ENCODE measurements around the gene MYO18B.

MYO18B gene

DNA sequence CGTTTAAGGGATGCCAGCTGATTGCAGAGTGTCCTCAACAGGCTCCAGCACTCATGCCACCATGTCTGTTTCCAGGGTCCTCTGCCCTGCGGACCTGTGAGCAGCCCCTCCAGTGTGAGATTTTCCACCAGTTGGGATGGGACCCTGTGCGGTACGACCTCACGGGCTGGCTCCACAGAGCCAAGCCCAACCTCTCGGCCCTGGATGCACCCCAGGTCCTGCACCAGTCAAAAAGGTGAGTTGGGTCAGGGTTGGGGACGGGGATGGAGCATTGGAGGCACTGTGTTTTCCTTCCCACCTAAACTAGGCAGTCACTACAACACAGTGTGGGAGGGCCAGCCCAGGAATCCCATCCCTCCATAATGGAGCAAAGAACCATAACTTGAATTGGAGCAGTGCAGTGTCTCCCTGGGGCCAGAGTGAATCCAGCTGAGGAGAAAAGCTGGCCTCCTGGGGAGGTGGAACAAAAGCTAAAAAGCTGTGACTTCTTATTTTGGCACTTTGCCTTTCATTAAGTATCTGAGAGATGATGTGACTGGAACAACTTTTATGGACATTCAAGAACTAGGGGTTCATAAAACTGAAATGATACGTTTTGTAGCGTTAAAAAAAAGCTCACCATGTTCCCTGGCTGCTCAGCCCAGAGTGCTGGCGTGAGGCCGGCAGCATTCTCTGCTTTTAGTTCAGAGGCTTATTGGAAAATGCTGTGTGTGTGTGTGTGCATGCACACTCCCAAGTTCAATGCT, 101.8 kb downstream of the MYO18B start:
- Histone ChIP-seq H3K4me1 (ENCODE audit: insufficient read depth, low read length) (no peaks in the 10 kb centered on the region; the same call in none of the 2 replicates), H3K9ac (ENCODE audit: low read depth, low read length) (no peak overlapping the region), H3K36me3 (ENCODE audit: insufficient read depth, low read length) (no peaks in the 10 kb centered on the region), H3K9me3 (ENCODE audit: control insufficient read depth, insufficient read depth, low read length) (no peaks in the 10 kb centered on the region)

DNA sequence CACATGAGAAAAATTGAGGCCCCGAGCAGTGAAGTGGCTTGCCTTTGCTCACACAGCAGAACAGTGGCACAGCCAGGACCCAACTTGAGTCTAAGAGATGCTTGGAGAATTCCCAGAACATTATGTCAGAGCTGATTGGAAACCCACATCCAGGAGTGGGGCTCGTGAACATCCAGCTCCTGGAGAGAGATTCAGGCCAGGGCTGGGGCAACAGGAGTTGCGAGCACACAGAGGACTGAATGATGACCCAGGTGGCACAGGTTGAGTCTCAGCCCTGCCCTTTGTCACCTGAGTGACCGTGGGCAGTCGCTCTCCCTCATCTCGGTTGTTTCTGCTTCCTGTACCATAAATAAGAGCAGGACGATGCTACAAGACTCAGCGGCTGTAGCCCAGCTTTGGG, 102.6 kb downstream of the MYO18B start:
- no peak overlapping the region for H3K9ac ChIP-seq (ENCODE audit: low read depth, low read length)
- no peaks in the 10 kb centered on the region for H3K36me3 ChIP-seq (ENCODE audit: insufficient read depth, low read length)
- no peaks in the 10 kb centered on the region; the same call in none of the 2 replicates for H3K4me1 ChIP-seq (ENCODE audit: insufficient read depth, low read length)
- no peaks in the 10 kb centered on the region for H3K9me3 ChIP-seq (ENCODE audit: control insufficient read depth, insufficient read depth, low read length)

DNA sequence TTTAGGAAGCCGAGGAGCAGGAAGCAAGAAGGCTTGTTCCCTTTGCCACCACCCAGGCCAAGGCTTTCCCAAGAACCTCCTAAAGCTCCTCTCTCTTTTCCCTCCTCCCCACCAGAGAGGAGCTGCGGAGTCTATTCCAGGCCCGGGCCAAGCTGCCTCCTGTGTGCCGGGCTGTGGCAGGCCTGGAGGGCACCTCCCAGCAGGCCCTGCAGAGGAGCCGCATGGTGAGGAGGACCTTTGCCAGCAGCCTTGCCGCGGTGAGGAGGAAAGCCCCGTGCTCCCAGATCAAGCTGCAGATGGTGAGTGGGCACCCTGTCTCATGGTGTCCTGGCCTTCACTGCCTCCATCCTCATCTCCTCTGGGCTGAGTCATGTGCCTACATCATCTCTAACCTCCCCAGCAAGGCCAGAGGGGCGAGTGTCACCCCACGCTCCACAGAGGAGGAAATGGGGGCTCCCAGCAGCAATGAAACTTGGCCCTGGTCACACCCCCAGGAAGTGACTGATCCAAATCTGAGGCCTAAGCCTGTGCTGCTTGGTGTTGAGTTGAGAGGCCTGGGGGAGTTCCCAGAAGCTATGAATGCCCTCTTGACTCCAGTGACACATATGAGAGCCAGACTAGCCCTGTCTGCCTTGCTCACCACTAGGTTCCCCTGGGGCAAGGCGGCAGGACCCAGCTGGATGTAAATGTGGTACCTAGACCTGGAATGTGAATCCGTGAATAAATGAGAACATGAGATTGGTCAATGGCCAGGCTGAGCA, 104.2 kb downstream of the MYO18B start:
- H3K9ac ChIP-seq (ENCODE audit: low read depth, low read length): no peak overlapping the region
- no peaks in the 10 kb centered on the region for H3K9me3 ChIP-seq (ENCODE audit: control insufficient read depth, insufficient read depth, low read length)
- no peaks in the 10 kb centered on the region; the same call in 1 of the 2 replicates for H3K4me1 ChIP-seq (ENCODE audit: insufficient read depth, low read length)
- H3K36me3 ChIP-seq (ENCODE audit: insufficient read depth, low read length): no peaks in the 10 kb centered on the region

GRCh38 chr22:25847451-25847850, 105.5 kb downstream of the MYO18B start:
- Histone ChIP-seq H3K9ac (ENCODE audit: low read depth, low read length) (no peak overlapping the region), H3K36me3 (ENCODE audit: insufficient read depth, low read length) (no peaks in the 10 kb centered on the region), H3K9me3 (ENCODE audit: control insufficient read depth, insufficient read depth, low read length) (no peaks in the 10 kb centered on the region), H3K4me1 (ENCODE audit: insufficient read depth, low read length) (no peaks in the 10 kb centered on the region)

- Histone ChIP-seq H3K9me3 (ENCODE audit: control insufficient read depth, insufficient read depth, low read length) (no peaks in the 10 kb centered on the region), H3K9ac (ENCODE audit: low read depth, low read length) (no peak overlapping the region), H3K4me1 (ENCODE audit: insufficient read depth, low read length) (no peaks in the 10 kb centered on the region), H3K36me3 (ENCODE audit: insufficient read depth, low read length) (no peaks in the 10 kb centered on the region)
Observed at GRCh38 chr22:25848954-25849353, 107.0 kb downstream of the MYO18B start.

- Histone ChIP-seq H3K4me1 (ENCODE audit: insufficient read depth, low read length) (no peaks in the 10 kb centered on the region), H3K36me3 (ENCODE audit: insufficient read depth, low read length) (no peaks in the 10 kb centered on the region), H3K9me3 (ENCODE audit: control insufficient read depth, insufficient read depth, low read length) (no peaks in the 10 kb centered on the region), H3K9ac (ENCODE audit: low read depth, low read length) (no peak overlapping the region)
Observed at GRCh38 chr22:25849522-25849921, 107.5 kb downstream of the MYO18B start.

- no peaks in the 10 kb centered on the region for H3K4me1 ChIP-seq (ENCODE audit: insufficient read depth, low read length)
- no peaks in the 10 kb centered on the region for H3K36me3 ChIP-seq (ENCODE audit: insufficient read depth, low read length)
- no peak overlapping the region for H3K9ac ChIP-seq (ENCODE audit: low read depth, low read length)
- H3K9me3 ChIP-seq (ENCODE audit: control insufficient read depth, insufficient read depth, low read length): no peaks in the 10 kb centered on the region
Observed at GRCh38 chr22:25852223-25852622, 110.2 kb downstream of the MYO18B start.

- Histone ChIP-seq H3K4me1 (ENCODE audit: insufficient read depth, low read length) (no peaks in the 10 kb centered on the region), H3K9me3 (ENCODE audit: control insufficient read depth, insufficient read depth, low read length) (no peaks in the 10 kb centered on the region), H3K9ac (ENCODE audit: low read depth, low read length) (no peak overlapping the region), H3K36me3 (ENCODE audit: insufficient read depth, low read length) (no peaks in the 10 kb centered on the region)
Observed at GRCh38 chr22:25853078-25853477, 111.1 kb downstream of the MYO18B start.

DNA sequence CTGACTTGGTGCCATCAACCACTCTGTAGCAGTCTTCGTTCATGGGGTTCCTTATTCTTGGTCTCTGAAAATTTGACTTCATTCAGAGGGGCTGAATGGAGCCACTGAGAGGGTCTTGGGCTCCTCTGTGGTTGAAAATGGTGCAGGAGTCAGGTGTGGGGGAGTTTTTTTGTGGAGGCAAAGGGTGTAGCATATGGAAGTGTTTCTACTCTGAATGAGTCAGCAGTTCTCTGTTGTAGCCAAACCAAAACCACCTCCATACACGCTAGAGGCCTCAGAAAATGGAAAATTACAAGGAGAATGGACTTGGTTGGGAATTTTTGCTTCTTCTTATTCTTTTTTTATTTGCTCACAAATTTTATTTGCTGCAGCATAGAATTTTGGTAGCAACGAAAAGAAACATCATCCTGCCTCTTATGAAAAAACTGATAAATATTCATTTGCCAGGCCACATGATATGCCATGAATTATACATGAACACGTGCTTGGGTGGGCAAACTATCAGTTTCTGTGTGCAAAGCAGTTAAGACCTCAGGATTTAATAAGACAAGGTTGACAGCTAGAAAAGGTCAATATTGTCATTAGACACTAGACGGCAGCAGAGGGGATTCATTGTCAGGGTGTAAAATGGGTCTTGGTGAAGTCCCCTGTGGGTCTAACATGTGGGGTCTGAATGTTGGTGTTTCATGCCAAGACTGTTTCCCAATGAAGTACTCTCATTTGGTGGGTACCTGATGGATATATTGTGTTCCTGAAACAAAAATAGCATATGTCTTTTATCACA, 111.7 kb downstream of the MYO18B start:
- Histone ChIP-seq H3K9me3 (ENCODE audit: control insufficient read depth, insufficient read depth, low read length) (no peaks in the 10 kb centered on the region), H3K9ac (ENCODE audit: low read depth, low read length) (no peak overlapping the region), H3K36me3 (ENCODE audit: insufficient read depth, low read length) (no peaks in the 10 kb centered on the region), H3K4me1 (ENCODE audit: insufficient read depth, low read length) (no peaks in the 10 kb centered on the region)

- Histone ChIP-seq H3K36me3 (ENCODE audit: insufficient read depth, low read length) (no peaks in the 10 kb centered on the region), H3K4me1 (ENCODE audit: insufficient read depth, low read length) (no peaks in the 10 kb centered on the region), H3K9ac (ENCODE audit: low read depth, low read length) (no peak overlapping the region)
Observed at GRCh38 chr22:25869771-25870170, 127.8 kb downstream of the MYO18B start.

DNA sequence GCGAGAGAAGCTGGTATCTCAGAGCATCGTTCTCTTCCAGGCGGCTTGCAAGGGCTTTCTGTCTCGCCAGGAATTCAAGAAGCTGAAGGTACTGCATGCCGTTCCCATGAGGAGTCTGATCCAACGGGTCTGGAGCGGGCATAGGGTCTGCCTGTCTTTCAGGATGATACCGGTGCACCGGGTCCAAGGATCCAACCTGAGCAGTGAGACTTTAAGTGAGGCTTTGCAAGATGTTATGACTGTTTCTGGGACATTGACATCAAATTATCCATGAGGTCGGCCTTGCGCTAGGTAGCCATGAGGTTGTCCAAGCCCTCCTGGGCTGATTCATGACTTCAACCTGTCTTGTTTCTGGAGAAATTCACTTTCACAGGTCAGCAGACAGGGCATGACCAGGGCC, 132.3 kb downstream of the MYO18B start:
- Histone ChIP-seq H3K36me3 (ENCODE audit: insufficient read depth, low read length) (no peaks in the 10 kb centered on the region), H3K9ac (ENCODE audit: low read depth, low read length) (no peak overlapping the region), H3K9me3 (ENCODE audit: control insufficient read depth, insufficient read depth, low read length) (no peaks in the 10 kb centered on the region), H3K4me1 (ENCODE audit: insufficient read depth, low read length) (no peaks in the 10 kb centered on the region)

More at GRCh38 chr22:25869771-25870170, 127.8 kb downstream of the MYO18B start:
- no peaks in the 10 kb centered on the region for H3K9me3 ChIP-seq (ENCODE audit: control insufficient read depth, insufficient read depth, low read length)

DNA sequence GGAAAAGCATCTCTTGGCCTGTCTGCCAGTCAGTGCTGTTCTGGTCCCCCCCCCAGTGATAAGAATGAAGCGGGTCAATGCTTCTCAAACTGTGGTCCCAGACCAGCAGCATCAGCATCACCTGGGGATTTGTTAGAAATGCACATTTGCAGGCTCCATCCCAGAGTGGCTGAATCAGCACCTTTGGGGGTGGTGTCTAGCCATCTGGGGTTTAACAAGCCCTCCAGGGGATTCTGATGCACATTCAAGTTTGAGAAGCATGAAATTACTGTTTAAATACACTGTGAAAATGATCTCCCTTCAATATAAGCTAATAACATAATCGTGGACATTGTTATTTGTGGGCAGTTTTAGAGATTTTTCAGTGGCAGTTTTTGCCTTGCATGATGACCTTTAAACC, 133.5 kb downstream of the MYO18B start:
- no peaks in the 10 kb centered on the region for H3K4me1 ChIP-seq (ENCODE audit: insufficient read depth, low read length)
- H3K9me3 ChIP-seq (ENCODE audit: control insufficient read depth, insufficient read depth, low read length): no peaks in the 10 kb centered on the region
- H3K9ac ChIP-seq (ENCODE audit: low read depth, low read length): no peak overlapping the region
- no peaks in the 10 kb centered on the region for H3K36me3 ChIP-seq (ENCODE audit: insufficient read depth, low read length)

GRCh38 chr22:25876871-25877270, 134.9 kb downstream of the MYO18B start:
- Histone ChIP-seq H3K4me1 (ENCODE audit: insufficient read depth, low read length) (no peaks in the 10 kb centered on the region), H3K36me3 (ENCODE audit: insufficient read depth, low read length) (no peaks in the 10 kb centered on the region), H3K9me3 (ENCODE audit: control insufficient read depth, insufficient read depth, low read length) (no peaks in the 10 kb centered on the region), H3K9ac (ENCODE audit: low read depth, low read length) (no peak overlapping the region)

- Histone ChIP-seq H3K9ac (ENCODE audit: low read depth, low read length) (no peak overlapping the region), H3K4me1 (ENCODE audit: insufficient read depth, low read length) (no peaks in the 10 kb centered on the region), H3K36me3 (ENCODE audit: insufficient read depth, low read length) (no peaks in the 10 kb centered on the region), H3K9me3 (ENCODE audit: control insufficient read depth, insufficient read depth, low read length) (no peaks in the 10 kb centered on the region)
Observed at GRCh38 chr22:25878933-25879332, 136.9 kb downstream of the MYO18B start.

All from ES-I3 (cell line).